ENCODE results near the gene RAB2B. TPM values are rescaled to one million over a fixed set of nuclear protein-coding genes. Genes with fewer than 3 reads are reported as not detected.

RAB2B gene
- polyA plus RNA-seq, 3 donors = 2.1 to 9.9 (median 5.1) TPM

- no peaks in the 10 kb centered on the region for H3K9me3 ChIP-seq (replicated peaks in 1 of 2; ENCODE audit: control insufficient read depth in 1 of 2, insufficient read depth in 1 of 2, low read length in 2 of 2)
- H3K4me1 ChIP-seq (ENCODE audit: control insufficient read depth in 1 of 2, insufficient read depth in 2 of 2, low read length in 2 of 2) = peaks cover 12 to 26% of the 10 kb centered on the region in 2 donors
- peak in 1 of 3 donors; percentile 55 for DNase-seq
- Mint-ChIP-seq H3K9me3 (no peaks in the 10 kb centered on the region), H3K27ac (peak overlapping the region; percentile 94 to 100 (median 100)), H3K4me3 (peak overlapping the region; percentile 100), H3K36me3 (peaks cover 38 to 51% of the 10 kb centered on the region in 2 donors), H3K27me3 (ENCODE audit: low read depth in 3 of 3) (peaks cover 0 to 1% (median 0%) of the 10 kb centered on the region in 3 donors), H3K4me1 (peaks cover 18% of the 10 kb centered on the region)
- intact Hi-C loops (cut with micrococcal nuclease) = no loop called here
- no peak for TF ChIP-seq CTCF (IDR thresholded peaks at IDR 0.05)
- WGBS (ENCODE audit: insufficient coverage) = 0% methylated on average over 17 of the region's 27 CpGs
- H3K9ac ChIP-seq (ENCODE audit: insufficient read depth, low read length, poor library complexity, severe bottlenecking) = peak overlapping the region; percentile 85
- peak overlapping the region; percentile 58 to 100 (median 97) for H3K4me3 ChIP-seq (replicated peaks in 1 of 3; ENCODE audit: low read depth in 2 of 3, low read length in 3 of 3)
- peaks cover 3% of the 10 kb centered on the region for H4K20me1 ChIP-seq (ENCODE audit: insufficient read depth, low read length)
- peaks cover 54% of the 10 kb centered on the region for H3K79me2 ChIP-seq (ENCODE audit: insufficient read depth, low read length)
- no peaks in the 10 kb centered on the region for H3K27me3 ChIP-seq (ENCODE audit: control insufficient read depth in 2 of 2, insufficient read depth in 2 of 2, low read length in 2 of 2)
- peaks cover 18 to 48% of the 10 kb centered on the region in 2 donors for H3K36me3 ChIP-seq (replicated peaks in 1 of 2; ENCODE audit: control insufficient read depth in 1 of 2, insufficient read depth in 2 of 2, low read length in 2 of 2)
- H3K27ac ChIP-seq (ENCODE audit: low read depth in 1 of 2, low read length in 2 of 2) = peak overlapping the region; percentile 44 to 95
- peak overlapping the region; percentile 89 for H2AFZ ChIP-seq (ENCODE audit: insufficient read depth, low read depth, low read length, poor library complexity, severe bottlenecking)
- H3K4me2 ChIP-seq (replicated peaks; ENCODE audit: extremely low read depth, low read length, poor library complexity, severe bottlenecking) = peak overlapping the region; percentile 91
Observed at GRCh38 chr14:21476523-21476924, 235 bp downstream of the RAB2B start.

- peak overlapping the region; percentile 58 to 100 (median 97) for H3K4me3 ChIP-seq (replicated peaks in 1 of 3; ENCODE audit: low read depth in 2 of 3, low read length in 3 of 3)
- H3K27me3 Mint-ChIP-seq (ENCODE audit: low read depth in 3 of 3) = peaks cover 0 to 1% (median 0%) of the 10 kb centered on the region in 3 donors
- H3K79me2 ChIP-seq (ENCODE audit: insufficient read depth, low read length) = peaks cover 48% of the 10 kb centered on the region
- peaks cover 18% of the 10 kb centered on the region for H3K4me1 Mint-ChIP-seq
- peak overlapping the region; percentile 91 for H3K4me2 ChIP-seq (replicated peaks; ENCODE audit: extremely low read depth, low read length, poor library complexity, severe bottlenecking)
- H3K4me1 ChIP-seq (ENCODE audit: control insufficient read depth in 1 of 2, insufficient read depth in 2 of 2, low read length in 2 of 2) = peaks cover 12 to 26% of the 10 kb centered on the region in 2 donors
- H3K9me3 ChIP-seq (replicated peaks in 1 of 2; ENCODE audit: control insufficient read depth in 1 of 2, insufficient read depth in 1 of 2, low read length in 2 of 2) = no peaks in the 10 kb centered on the region
- TF ChIP-seq CTCF (IDR thresholded peaks at IDR 0.05) = no peak
- H3K9ac ChIP-seq (ENCODE audit: insufficient read depth, low read length, poor library complexity, severe bottlenecking) = peak overlapping the region; percentile 85
- peak overlapping the region; percentile 94 to 100 (median 100) for H3K27ac Mint-ChIP-seq
- WGBS (ENCODE audit: insufficient coverage) = 100% methylated on average over 1 of the region's 10 CpGs
- peaks cover 0 to 1% (median 0%) of the 10 kb centered on the region in 7 donors for H3K9me3 Mint-ChIP-seq
- intact Hi-C loops (cut with micrococcal nuclease) = no loop called here
- H3K4me3 Mint-ChIP-seq = peak overlapping the region; percentile 100
- H3K36me3 Mint-ChIP-seq = peaks cover 34 to 51% of the 10 kb centered on the region in 2 donors
- no peaks in the 10 kb centered on the region for H3K27me3 ChIP-seq (ENCODE audit: control insufficient read depth in 2 of 2, insufficient read depth in 2 of 2, low read length in 2 of 2)
- peaks cover 3% of the 10 kb centered on the region for H4K20me1 ChIP-seq (ENCODE audit: insufficient read depth, low read length)
- DNase-seq = no peak
- H3K27ac ChIP-seq (ENCODE audit: low read depth in 1 of 2, low read length in 2 of 2) = peak overlapping the region; percentile 44 to 95
- peak overlapping the region; percentile 89 for H2AFZ ChIP-seq (ENCODE audit: insufficient read depth, low read depth, low read length, poor library complexity, severe bottlenecking)
- H3K36me3 ChIP-seq (replicated peaks in 1 of 2; ENCODE audit: control insufficient read depth in 1 of 2, insufficient read depth in 2 of 2, low read length in 2 of 2) = peaks cover 17 to 45% of the 10 kb centered on the region in 2 donors
Observed at GRCh38 chr14:21475767-21476522, 814 bp downstream of the RAB2B start.

All from CD14-positive monocyte (primary cell).